ENCODE results near the gene TIGAR. TPM values are rescaled to one million over a fixed set of nuclear protein-coding genes. Genes with fewer than 3 reads are reported as not detected.

Gene TIGAR
- total RNA-seq, 2 experiments from 2014 or later = 8.2 to 8.7 TPM

- Mint-ChIP-seq H3K27me3 (no peaks in the 10 kb centered on the region), H3K9me3 (no peaks in the 10 kb centered on the region), H3K4me1 (ENCODE audit: low read depth) (peaks cover 91% of the 10 kb centered on the region), H3K27ac (peak overlapping the region; percentile 56), H3K36me3 (ENCODE audit: low read depth) (peaks cover 90% of the 10 kb centered on the region), H3K4me3 (no peak overlapping the region)
- ATAC-seq (no peak), DNase-seq (no peak)
- intact Hi-C loops (cut with micrococcal nuclease) = loop anchor here (5.0 kb wide), 1 partner anchor 297 kb away; no protein-coding TSS in a partner anchor
- TF ChIP-seq CTCF (IDR thresholded peaks at IDR 0.05) = no peak
- ChIA-PET CTCF (interaction anchor here (1.2 to 4.2 kb wide), 4 partner anchors 12 to 295 kb away, joined by 4 to 24 read pairs (median 5); no protein-coding TSS in a partner anchor), POLR2A (interaction anchor here (0.6 to 8.8 kb wide), 13 partner anchors 10 to 1061 kb away, joined by 3 to 69 read pairs (median 3); no protein-coding TSS in a partner anchor)
Measured at GRCh38 chr12:4289231-4289878, 31.7 kb upstream of the TIGAR start.

- DNase-seq (no peak), ATAC-seq (no peak)
- ChIA-PET POLR2A (interaction anchor here (0.8 to 8.8 kb wide), 11 partner anchors 7 to 394 kb away, joined by 3 to 69 read pairs (median 10); no protein-coding TSS in a partner anchor), CTCF (interaction anchor here (1.3 to 4.2 kb wide), 3 partner anchors 13 to 296 kb away, joined by 4 to 24 read pairs (median 6); no protein-coding TSS in a partner anchor)
- Mint-ChIP-seq H3K9me3 (no peaks in the 10 kb centered on the region), H3K36me3 (ENCODE audit: low read depth) (peaks cover 93% of the 10 kb centered on the region), H3K4me1 (ENCODE audit: low read depth) (peaks cover 93% of the 10 kb centered on the region), H3K4me3 (peak overlapping the region; percentile 9), H3K27ac (peak overlapping the region; percentile 56), H3K27me3 (no peaks in the 10 kb centered on the region)
- intact Hi-C loops (cut with micrococcal nuclease) = loop anchor here (5.0 kb wide), 1 partner anchor 298 kb away; no protein-coding TSS in a partner anchor
- TF ChIP-seq CTCF (IDR thresholded peaks at IDR 0.05) = no peak
Measured at GRCh38 chr12:4289998-4290790, 30.8 kb upstream of the TIGAR start.

GRCh38 chr12:4292341-4293073 lies 28.5 kb upstream of the TIGAR start:
- Mint-ChIP-seq H3K36me3 (ENCODE audit: low read depth) (peaks cover 90% of the 10 kb centered on the region), H3K27me3 (no peaks in the 10 kb centered on the region), H3K4me1 (ENCODE audit: low read depth) (peaks cover 77% of the 10 kb centered on the region), H3K9me3 (no peaks in the 10 kb centered on the region), H3K4me3 (peak overlapping the region; percentile 13), H3K27ac (peak overlapping the region; percentile 94)
- ATAC-seq = no peak
- CTCF ChIA-PET = interaction anchor here (0.8 to 7.8 kb wide), 6 partner anchors 9 to 407 kb away, joined by 3 to 53 read pairs (median 4); no protein-coding TSS in a partner anchor
- POLR2A ChIA-PET = interaction anchor here (0.7 to 8.8 kb wide), 13 partner anchors 9 to 304 kb away, joined by 3 to 69 read pairs (median 5); partner anchors contain the start of gene CCND2
- no peak for TF ChIP-seq CTCF (IDR thresholded peaks at IDR 0.05)
- intact Hi-C loops (cut with micrococcal nuclease) = no loop called here
- no peak for DNase-seq

GRCh38 chr12:4293299-4293965 lies 27.6 kb upstream of the TIGAR start:
- ChIA-PET CTCF (interaction anchor here (0.8 to 7.8 kb wide), 5 partner anchors 10 to 410 kb away, joined by 3 to 53 read pairs (median 4); no protein-coding TSS in a partner anchor), POLR2A (interaction anchor here (0.6 to 8.8 kb wide), 18 partner anchors 10 to 1900 kb away, joined by 3 to 69 read pairs (median 4); partner anchors contain the start of gene CCND2)
- peak overlapping the region; percentile 55 for H3K4me3 Mint-ChIP-seq
- no peaks in the 10 kb centered on the region for H3K9me3 Mint-ChIP-seq
- H3K4me1 Mint-ChIP-seq (ENCODE audit: low read depth) = peaks cover 74% of the 10 kb centered on the region
- no peaks in the 10 kb centered on the region for H3K27me3 Mint-ChIP-seq
- H3K36me3 Mint-ChIP-seq (ENCODE audit: low read depth) = peaks cover 90% of the 10 kb centered on the region
- intact Hi-C loops (cut with micrococcal nuclease) = no loop called here
- H3K27ac Mint-ChIP-seq = peak overlapping the region; percentile 94
- DNase-seq (peak; percentile 76), ATAC-seq (peak; percentile 81)
- TF ChIP-seq CTCF (IDR thresholded peaks at IDR 0.05) = no peak

Measured in activated CD8-positive, alpha-beta T cell treated with anti-CD3 and anti-CD28 coated beads for 36 hours (primary cell).